Activated CD8-positive, alpha-beta memory T cell treated with anti-CD3 and anti-CD28 coated beads, Interleukin-2, amount 50 U/mL, for 48 hours (primary cell): Measurements from ENCODE around the gene ST6GALNAC6.
"Not testable (repeated sequence)": the region's sequence is repeated elsewhere in the genome, so short reads cannot be mapped to it uniquely, and the experiment has no call there.

Source experiments
- DNase-seq: peaks from one replicate; pipeline ENCODE4 v3.0.0-alpha.2; 2020

Gene ST6GALNAC6

DNA sequence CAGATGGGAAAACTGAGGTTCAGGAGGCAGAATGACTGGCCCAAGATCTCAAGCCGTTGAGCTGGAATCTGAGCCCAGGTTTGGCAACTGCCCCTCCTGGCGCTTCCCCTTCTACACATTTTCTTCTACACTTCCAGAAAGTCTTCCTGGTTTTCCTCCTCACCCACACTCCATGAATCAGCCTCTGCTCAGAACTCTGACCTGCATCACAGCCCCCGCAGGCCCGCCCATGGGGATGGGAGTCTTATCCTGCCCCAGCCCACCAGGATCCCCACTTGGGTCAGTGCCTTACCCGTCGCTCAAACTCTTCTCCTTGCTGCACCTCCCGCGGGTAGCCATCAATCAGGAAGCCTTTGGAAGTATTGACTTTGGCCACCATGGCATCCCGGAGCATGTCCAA is 27.9 kb downstream of the ST6GALNAC6 start:
- no peak for DNase-seq

DNA sequence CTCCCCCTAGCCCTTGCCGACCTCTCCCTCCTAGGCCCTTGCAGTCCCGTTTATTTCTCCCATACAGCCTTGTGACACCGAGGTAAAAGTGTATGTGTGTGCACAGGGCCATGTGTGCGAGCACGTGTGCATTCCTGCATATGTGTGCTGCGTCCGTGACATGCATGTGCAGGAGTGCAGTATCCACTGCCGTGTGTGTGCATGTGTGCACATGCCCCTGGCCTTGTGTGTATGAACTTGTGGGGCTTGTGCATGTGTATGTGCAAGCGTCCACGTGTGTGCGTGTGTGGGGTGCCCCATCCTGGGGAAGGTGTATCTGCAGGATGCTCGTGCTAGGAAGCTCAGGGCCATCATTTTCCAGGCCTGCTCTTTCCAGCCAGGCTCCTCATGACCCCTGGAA is 28.5 kb downstream of the ST6GALNAC6 start:
- no peak for DNase-seq

DNA sequence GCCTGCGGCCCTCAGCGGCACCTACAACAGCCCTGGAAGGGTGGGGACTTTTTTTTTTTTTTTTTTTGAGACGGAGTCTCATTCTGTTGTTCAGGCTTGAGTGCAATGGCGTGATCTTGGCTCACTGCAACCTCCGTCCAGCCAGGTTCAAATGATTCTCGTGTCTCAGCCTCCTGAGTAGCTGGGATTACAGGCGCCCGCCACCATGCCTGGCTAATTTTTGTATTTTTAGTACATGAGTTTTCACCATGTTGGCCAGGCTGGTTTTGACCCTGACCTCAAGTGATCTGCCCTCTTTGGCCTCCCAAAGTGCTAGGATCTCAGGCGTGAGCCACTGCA is 29.3 kb downstream of the ST6GALNAC6 start:
- DNase-seq: not testable (repeated sequence)

- peak; percentile 95 for DNase-seq
Observed at GRCh38 chr9:127869310-127870152, 29.9 kb downstream of the ST6GALNAC6 start.

GRCh38 chr9:127868278-127868902 is 31.0 kb downstream of the ST6GALNAC6 start:
- DNase-seq: no peak

DNA sequence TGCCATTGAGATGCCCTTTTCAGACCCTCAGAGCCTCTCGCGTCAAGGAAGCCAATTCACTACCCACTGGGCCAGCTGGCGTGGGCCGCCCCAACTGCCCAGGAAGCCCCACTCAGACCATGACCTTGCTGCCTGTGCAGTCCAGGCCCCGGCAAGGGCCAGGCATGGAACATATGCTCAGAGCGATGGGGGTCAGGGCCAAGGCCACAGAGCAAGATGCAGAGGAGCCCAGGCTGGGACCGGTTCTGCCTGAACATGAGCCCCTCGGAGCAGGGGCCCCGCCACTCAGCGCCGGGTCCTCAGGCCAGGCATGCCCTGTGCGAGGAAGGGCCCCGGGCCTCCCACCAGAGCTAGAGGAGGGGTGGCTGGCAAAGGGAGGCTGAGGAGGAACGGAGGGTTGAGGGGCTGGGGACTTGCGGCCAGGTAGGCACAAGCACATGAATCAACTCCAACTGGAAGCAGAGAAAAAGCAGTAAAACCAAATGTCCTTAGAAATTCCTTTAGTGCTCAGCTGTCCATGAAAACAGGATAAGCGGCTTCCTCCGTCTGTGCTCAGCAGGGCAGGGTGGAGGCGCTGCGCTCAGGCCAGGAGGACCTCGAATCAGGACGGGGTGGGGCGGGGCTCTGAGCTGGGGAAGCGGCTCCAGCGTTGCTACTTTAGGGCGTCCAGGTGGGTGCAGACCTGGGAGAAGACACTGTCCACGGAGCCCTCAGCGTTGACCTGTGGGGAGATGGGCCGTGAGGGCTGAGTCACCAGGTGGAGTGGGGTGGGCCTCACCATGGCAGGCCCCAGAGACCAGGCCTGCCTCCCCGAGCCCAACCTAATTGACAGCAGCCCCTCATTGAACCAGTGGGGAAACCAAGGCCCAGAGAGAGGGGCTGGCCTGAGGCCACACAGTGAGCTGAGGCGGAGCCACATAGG is 31.8 kb downstream of the ST6GALNAC6 start:
- no peak for DNase-seq

DNA sequence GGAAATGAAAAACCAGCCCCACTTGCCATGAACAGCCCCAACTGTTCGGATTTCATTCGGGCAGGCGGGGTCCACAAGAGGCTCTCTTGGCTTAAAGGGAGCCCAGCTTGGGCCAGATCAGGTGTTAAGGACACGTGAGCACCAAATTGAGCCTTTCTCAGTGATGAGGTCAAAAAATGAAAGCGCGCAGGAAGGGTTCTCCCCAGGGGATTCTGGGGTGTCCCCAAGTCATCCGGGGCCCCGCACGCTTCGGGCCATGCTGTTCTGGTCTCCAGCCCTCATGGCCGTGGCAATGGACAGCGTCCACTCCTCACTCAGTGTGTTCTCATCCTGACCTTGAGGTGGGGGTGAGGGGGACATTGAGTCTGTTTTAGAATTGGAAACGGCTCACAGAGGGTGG is 32.9 kb downstream of the ST6GALNAC6 start:
- DNase-seq: no peak

DNA sequence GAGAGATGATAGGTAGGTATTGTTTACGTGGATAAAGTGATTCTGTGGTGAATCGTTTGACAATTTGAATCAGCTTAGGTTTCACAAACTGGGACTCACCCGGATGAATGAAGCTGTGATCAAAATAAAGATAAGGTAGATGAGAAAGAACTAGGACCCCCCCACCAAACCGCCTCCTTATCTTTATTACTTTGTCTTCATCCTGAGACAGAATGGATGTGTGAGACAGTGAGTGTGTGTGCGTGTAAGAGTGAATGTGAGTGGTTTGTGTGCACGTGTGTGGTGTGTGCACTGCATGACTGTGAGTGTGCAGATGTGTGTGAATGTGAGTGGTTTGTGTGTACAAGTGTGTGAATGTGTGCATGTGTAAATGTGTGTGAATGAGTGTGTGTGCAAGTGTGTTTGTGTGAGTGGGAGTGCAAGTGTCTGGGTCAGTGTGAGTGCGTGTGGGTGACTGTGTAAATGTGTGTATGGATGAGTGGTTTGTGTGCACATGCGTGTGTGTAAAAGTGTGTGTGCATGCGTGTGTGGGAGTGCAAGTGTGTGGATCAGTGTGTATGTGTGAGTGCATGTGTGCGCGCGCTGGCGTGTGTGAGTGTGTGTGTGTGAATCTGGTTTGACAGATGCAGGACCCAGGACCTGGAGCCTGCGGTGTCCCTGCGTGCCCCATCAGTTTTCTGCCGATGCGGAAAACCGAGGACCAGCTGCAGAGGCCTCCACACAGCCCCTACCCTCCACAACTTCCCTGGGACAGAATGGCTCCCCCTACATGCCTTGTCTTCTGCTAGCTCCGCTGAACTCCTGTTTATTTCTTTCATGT is 33.5 kb downstream of the ST6GALNAC6 start:
- no peak for DNase-seq

- no peak for DNase-seq
Observed at GRCh38 chr9:127863191-127863621, 36.2 kb downstream of the ST6GALNAC6 start.

DNA sequence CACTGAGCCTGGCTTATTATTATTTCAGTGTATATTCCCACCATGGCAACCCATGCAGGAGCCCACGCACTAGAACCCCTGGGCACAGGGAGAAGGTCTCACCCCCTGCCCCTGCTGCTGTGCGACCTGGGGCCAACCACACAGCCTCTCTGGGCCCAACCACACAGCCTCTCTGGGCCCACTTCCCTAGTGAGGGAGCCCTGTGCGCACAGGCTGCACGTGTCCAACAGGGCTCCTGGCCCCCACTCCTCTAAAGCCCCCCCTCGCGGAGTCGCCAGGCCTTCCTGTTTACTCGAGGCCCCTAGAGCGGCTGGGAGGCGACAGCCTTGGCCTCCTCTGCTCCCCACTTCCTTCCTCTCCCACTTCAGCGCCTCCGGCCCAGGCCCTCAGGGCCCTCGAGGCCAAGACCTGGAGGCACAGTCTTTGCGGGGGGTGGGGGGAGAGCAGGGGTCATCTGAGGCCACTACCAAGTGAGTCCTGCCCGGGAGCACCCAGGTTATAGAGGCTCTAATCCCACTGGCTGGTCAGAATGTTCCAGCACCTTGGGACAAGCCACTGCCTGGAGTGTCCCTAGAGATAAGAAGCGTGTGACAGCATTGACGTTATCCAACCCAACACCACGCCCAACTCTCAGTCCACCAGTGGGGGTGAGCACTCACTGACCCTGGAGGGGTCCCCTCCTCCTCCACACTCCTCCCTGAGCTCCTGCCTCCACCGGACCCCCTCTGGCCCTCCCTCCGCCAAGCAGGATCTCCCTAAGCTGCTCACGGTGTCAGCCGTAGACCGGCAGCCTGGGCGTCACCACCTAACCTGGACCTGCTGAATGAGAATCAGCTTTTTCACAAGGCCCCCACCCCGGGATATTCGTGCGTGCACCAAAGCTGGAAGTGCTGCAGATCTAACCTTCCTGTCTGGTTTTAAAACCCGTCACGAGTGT is 37.1 kb downstream of the ST6GALNAC6 start:
- peak; percentile 63 for DNase-seq

GRCh38 chr9:127860779-127861178 is 38.6 kb downstream of the ST6GALNAC6 start:
- DNase-seq: no peak

DNA sequence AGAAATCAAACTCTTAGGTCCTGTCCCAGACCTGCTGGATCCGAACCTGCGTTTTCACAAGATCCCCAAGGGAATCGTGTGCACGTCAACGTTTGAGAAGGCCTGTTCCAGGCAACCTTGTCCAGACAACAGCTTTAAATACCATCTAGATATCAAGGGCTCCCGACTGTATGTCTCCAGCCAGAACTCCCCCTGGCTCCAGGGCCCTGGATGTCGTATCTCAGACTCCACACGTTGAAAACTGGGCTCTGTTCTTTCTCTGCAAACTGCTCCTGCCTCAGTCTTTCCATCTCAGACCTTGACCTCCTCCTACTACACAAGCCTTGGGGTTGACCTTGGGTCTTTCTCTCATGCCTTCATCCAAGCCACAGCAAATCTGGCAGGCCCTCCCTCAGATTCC is 39.1 kb downstream of the ST6GALNAC6 start:
- DNase-seq: no peak

GRCh38 chr9:127858041-127858512 is 41.3 kb downstream of the ST6GALNAC6 start:
- no peak for DNase-seq

GRCh38 chr9:127857278-127857677 is 42.1 kb downstream of the ST6GALNAC6 start:
- no peak for DNase-seq

GRCh38 chr9:127856729-127857116 is 42.7 kb downstream of the ST6GALNAC6 start:
- DNase-seq: no peak

GRCh38 chr9:127856094-127856728 is 43.2 kb downstream of the ST6GALNAC6 start:
- no peak for DNase-seq

DNA sequence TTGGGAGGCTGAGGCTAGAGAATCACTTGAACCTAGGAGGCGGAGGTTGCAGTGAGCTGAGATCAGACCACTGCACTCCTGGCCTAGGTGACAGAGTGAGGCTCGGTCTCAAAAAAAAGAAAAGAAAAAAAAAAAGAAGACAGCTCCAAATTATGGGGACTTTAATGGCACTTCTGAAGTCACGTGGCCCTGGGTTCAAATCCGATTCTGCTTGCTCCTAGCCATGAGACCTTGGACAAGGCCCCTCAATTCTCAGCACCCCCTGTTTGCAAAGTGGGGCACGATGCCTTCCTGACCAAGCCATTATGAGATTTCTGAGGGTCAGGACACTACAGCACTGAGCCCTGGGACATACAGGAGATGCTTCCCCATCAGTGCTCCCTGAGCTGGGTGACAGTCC is 43.9 kb downstream of the ST6GALNAC6 start:
- DNase-seq: no peak

DNA sequence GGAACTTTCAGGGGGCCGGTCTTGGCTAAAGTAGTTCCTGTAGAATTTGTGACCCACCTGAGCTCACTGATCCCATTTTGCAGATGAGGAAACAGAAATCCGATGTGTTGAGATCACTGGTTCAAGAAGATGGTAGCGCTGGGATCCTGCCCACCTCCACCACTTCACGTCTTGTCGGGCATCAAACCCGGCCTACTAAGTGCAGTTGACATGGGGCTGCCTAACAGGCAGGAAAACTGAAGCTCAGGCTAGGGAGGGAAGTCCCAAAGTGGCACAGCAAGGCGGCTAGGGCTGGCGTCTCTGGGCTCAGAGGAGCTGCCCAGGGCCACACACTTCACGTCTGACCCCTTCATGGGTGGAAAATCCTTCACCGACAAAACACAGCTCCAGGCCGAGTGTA is 44.4 kb downstream of the ST6GALNAC6 start:
- DNase-seq: no peak

- DNase-seq: no peak
Observed at GRCh38 chr9:127854184-127854806, 45.1 kb downstream of the ST6GALNAC6 start, which contains the start of gene ENG. ENG (minus strand) TSS chr9:127854658; CDS start chr9:127854355, 303 bp downstream.
